ENCODE results near the gene FCAMR.

DNA sequence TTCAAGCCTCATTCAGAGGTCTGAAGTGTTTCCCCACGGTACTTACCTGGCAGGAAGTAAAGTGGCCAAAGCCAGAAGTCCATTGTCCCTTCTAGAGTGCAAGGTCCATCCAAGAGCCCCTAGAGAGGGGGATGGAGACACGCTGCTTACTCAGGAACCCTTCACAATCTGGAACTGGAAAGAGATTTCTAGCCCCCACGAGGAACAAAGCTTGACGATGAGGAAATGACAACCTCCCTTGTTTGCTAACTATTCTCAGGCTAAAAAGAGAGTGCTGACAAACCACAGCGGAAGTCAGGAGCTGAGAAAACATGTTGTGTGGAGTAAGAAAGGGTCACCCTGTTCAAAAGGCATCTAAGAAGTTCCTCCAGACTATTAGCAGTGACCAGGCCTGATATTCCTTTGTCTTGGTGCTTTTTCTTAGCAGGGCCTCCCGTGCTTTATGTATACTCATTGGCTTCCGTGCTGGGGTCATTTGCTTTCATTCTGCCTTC lies 48.4 kb downstream of the FCAMR start, which contains the start of gene FCMR:
- peak in 1 of 2 donors; percentile 42 for TF ChIP-seq POLR2A (IDR thresholded peaks at IDR 0.05)
- TF ChIP-seq, protein P1, sequence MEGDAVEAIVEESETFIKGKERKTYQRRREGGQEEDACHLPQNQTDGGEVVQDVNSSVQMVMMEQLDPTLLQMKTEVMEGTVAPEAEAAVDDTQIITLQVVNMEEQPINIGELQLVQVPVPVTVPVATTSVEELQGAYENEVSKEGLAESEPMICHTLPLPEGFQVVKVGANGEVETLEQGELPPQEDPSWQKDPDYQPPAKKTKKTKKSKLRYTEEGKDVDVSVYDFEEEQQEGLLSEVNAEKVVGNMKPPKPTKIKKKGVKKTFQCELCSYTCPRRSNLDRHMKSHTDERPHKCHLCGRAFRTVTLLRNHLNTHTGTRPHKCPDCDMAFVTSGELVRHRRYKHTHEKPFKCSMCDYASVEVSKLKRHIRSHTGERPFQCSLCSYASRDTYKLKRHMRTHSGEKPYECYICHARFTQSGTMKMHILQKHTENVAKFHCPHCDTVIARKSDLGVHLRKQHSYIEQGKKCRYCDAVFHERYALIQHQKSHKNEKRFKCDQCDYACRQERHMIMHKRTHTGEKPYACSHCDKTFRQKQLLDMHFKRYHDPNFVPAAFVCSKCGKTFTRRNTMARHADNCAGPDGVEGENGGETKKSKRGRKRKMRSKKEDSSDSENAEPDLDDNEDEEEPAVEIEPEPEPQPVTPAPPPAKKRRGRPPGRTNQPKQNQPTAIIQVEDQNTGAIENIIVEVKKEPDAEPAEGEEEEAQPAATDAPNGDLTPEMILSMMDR (IDR thresholded peaks at IDR 0.05): no peak

Measured in Peyer's patch (tissue), 4 donors.